Upper lobe of left lung (tissue), 6 donors: ENCODE measurements around the gene ASCC3. TPM values are rescaled to one million over a fixed set of nuclear protein-coding genes. Genes with fewer than 3 reads are reported as not detected.

Source experiments
- ATAC-seq, 2 donors: fragments of 200-7000 bp; cut with Tn5 transposase; one replicate each; pipeline ENCODE4 v1.9.1; 2022; ENCODE audit warnings: mild to moderate bottlenecking in 2 of 2, moderate library complexity in 2 of 2; ENCODE audit not compliant: low FRiP score in 2 of 2
- DNase-seq, 2 donors: peaks; one replicate each; pipeline ENCODE4 v3.0.0-alpha.2; 2019 to 2020
- H3K27ac ChIP-seq, 4 donors: fragments of 200-600 bp; sonication (generic); one replicate each; pipeline ENCODE4 v1.5.1; 2016 to 2019
- H3K27me3 ChIP-seq, 4 donors: fragments of 200-600 bp; sonication (generic); one replicate each; pipeline ENCODE4 v1.5.1; 2017 to 2019
- H3K36me3 ChIP-seq, 4 donors: fragments of 200-600 bp; sonication (generic); one replicate each; pipeline ENCODE4 v1.5.1; 2016 to 2019
- H3K4me1 ChIP-seq, 4 donors: fragments of 200-600 bp; sonication (generic); one replicate each; pipeline ENCODE4 v1.5.1; 2018 to 2019
- H3K4me3 ChIP-seq, 4 donors: fragments of 200-600 bp; sonication (generic); one replicate each; pipeline ENCODE4 v1.5.1; 2017 to 2019; ENCODE audit warnings: mild to moderate bottlenecking in 2 of 4, moderate library complexity in 1 of 4
- H3K9me3 ChIP-seq, 4 donors: fragments of 200-600 bp; sonication (generic); one replicate each; pipeline ENCODE4 v1.5.1; 2018 to 2019
- EP300 ChIP-seq, 4 donors: sonication (generic); formaldehyde crosslinking; IDR thresholded peaks; one replicate each; pipeline ENCODE4 v1.5.1; 2017; ENCODE audit warnings: antibody characterized with exemption in 4 of 4, control low read depth in 2 of 4
- POLR2A ChIP-seq, 4 donors: fragments of 450-650 bp; IDR thresholded peaks; one replicate each; pipeline ENCODE4 v1.5.1; 2016 to 2017; ENCODE audit warnings: antibody characterized with exemption in 4 of 4, mild to moderate bottlenecking in 2 of 4
- POLR2AphosphoS5 ChIP-seq, 2 donors: sonication (generic); formaldehyde crosslinking; IDR thresholded peaks; one replicate each; pipeline ENCODE4 v1.5.1; 2017; ENCODE audit warnings: antibody characterized with exemption in 2 of 2
- WGBS, 2 donors: methylation state at CpG; one replicate each; pipeline ENCODE4 v1.1.5; 2017 to 2018; 5-methylcytosine and 5-hydroxymethylcytosine counted together
- total RNA-seq, 6 donors: library from RNA; depleted of rRNA in 4 of 6; stranded (reverse); fragments of >200 nt in 4 of 6; gene quantifications; one replicate each; pipeline versions ENCODE4 v1.1.0 to v1.2.1, GENCODE V29; 2016 to 2021
- TF ChIP-seq, protein P1 (sequence below), 6 experiments: fragments of 450-650 bp in 4 of 6; fragments of 200-600 bp in 2 of 6; sonication (generic) in 2 of 6; IDR thresholded peaks; one replicate each; pipeline ENCODE4 v1.5.1; 2016 to 2019; ENCODE audit warnings: antibody characterized with exemption in 6 of 6
- donor health status: DM: no; HTN: no; CAD: no; lungs with moderate emphysema.
- donor health status: DM: no; HTN: yes; CAD: no; lungs with severe emphysema.

Gene ASCC3
- total RNA-seq, 6 donors from 2014 or later = 18.4 to 52.2 (median 33.9) TPM

DNA sequence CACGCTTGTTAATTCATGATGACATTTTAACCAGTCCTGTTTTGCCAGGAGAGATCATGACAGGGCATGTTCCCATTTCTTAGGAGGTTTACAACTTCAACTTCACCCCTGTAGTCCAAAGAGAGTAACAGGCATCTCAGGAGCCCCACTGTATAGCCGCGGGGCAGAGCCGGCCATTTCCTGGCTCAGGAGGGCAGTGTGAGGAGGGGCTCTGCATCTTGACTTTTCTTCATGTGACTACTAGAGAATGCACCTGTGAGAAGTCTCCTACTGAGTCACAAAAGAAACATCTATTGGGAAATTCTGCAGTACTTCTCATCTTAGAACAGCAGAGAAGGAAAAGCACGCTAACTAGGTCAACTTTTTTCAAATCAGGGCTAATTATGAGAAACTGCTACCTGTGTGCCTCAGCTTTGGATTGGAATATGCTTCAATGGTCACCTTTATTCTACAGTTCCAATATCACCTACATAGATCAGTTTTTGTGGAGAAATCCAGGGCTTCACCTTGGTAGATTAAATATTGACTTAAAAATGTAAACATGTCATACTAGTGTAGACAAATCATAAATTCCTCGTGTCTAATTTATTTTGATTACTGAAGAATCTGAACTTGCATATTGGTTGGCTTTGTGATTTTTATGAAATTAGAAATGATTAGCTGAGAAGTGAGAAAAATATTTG lies 387.8 kb downstream of the ASCC3 start:
- 53 to 62% methylated on average over 6 of the region's 6 CpGs for WGBS, 2 donors
- no peaks in the 10 kb centered on the region for H3K36me3 ChIP-seq
- ATAC-seq (no peak), DNase-seq (no peak)
- TF ChIP-seq, protein P1, sequence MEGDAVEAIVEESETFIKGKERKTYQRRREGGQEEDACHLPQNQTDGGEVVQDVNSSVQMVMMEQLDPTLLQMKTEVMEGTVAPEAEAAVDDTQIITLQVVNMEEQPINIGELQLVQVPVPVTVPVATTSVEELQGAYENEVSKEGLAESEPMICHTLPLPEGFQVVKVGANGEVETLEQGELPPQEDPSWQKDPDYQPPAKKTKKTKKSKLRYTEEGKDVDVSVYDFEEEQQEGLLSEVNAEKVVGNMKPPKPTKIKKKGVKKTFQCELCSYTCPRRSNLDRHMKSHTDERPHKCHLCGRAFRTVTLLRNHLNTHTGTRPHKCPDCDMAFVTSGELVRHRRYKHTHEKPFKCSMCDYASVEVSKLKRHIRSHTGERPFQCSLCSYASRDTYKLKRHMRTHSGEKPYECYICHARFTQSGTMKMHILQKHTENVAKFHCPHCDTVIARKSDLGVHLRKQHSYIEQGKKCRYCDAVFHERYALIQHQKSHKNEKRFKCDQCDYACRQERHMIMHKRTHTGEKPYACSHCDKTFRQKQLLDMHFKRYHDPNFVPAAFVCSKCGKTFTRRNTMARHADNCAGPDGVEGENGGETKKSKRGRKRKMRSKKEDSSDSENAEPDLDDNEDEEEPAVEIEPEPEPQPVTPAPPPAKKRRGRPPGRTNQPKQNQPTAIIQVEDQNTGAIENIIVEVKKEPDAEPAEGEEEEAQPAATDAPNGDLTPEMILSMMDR (IDR thresholded peaks at IDR 0.05) = no peak
- TF ChIP-seq POLR2AphosphoS5 (IDR thresholded peaks at IDR 0.05) (no peak), EP300 (IDR thresholded peaks at IDR 0.05) (no peak), POLR2A (IDR thresholded peaks at IDR 0.05) (no peak)
- no peak overlapping the region for H3K27ac ChIP-seq
- H3K4me3 ChIP-seq = no peak overlapping the region
- H3K4me1 ChIP-seq = no peaks in the 10 kb centered on the region
- H3K27me3 ChIP-seq = no peaks in the 10 kb centered on the region
- peaks cover 0 to 3% (median 0%) of the 10 kb centered on the region in 4 donors for H3K9me3 ChIP-seq

DNA sequence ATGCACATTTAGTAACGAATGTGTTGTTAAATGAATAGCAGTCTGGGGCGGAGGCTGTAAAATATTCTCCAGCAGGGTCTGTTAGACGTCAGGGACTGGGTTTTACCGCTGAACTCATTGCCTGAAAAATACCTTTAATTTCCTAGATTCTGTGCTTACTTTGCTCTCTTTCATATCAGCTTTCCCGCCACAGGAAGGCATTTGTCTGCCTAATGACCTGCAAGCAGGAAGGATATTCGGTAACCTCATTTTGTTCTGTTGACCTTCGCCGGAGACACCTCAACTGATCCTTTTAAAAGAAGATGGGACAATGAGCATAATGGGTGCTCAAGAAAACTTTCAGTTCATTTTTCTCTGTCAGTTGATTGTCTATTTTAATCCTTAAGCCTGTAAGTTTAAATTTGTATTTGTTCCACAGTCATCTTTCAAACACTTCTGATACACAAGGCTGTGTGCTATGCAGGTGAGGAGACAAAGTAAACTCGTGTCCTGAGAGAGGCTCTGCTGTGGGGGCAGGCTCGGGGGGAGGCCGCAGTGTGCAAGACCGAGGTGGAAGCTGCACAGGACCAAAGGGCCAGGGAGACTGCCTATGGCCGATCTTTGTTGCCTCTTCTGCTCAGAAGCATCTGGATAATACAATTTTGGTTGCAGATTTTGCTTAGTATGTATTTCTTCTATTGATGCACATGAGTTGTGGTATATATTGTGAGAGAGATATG lies 389.0 kb downstream of the ASCC3 start:
- ATAC-seq (no peak), DNase-seq (no peak)
- no peak overlapping the region for H3K27ac ChIP-seq
- H3K36me3 ChIP-seq = no peaks in the 10 kb centered on the region
- 53 to 56% methylated on average over 13 of the region's 13 CpGs for WGBS, 2 donors
- TF ChIP-seq EP300 (IDR thresholded peaks at IDR 0.05) = no peak
- TF ChIP-seq POLR2AphosphoS5 (IDR thresholded peaks at IDR 0.05) = no peak
- no peak for TF ChIP-seq POLR2A (IDR thresholded peaks at IDR 0.05)
- TF ChIP-seq, protein P1 (IDR thresholded peaks at IDR 0.05) = no peak
- H3K4me1 ChIP-seq = no peaks in the 10 kb centered on the region
- H3K27me3 ChIP-seq = no peaks in the 10 kb centered on the region
- peaks cover 0 to 3% (median 0%) of the 10 kb centered on the region in 4 donors for H3K9me3 ChIP-seq
- no peak overlapping the region for H3K4me3 ChIP-seq

DNA sequence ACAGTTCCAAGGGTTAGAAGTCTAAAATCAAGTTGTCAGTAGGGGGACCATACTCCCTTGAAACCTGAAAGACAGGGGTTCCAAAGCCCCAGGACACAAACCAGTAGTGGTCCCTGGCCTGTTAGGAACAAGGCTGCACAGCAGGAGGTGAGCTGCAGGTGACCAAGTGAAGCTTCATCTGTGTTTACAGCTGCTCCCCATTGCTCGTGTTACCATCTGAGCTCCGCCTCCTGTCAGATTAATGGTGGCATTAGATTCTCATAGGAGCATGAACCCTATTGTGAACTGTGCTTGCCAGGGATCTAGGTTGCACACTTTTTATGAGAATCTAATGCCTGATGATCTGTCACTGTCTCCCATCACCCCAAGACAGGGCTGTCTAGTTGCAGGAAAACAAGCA lies 391.1 kb downstream of the ASCC3 start:
- TF ChIP-seq POLR2AphosphoS5 (IDR thresholded peaks at IDR 0.05) = no peak
- TF ChIP-seq POLR2A (IDR thresholded peaks at IDR 0.05) = no peak
- TF ChIP-seq, protein P1 (IDR thresholded peaks at IDR 0.05) = no peak
- no peak for TF ChIP-seq EP300 (IDR thresholded peaks at IDR 0.05)
- Histone ChIP-seq H3K4me3 (no peak overlapping the region), H3K9me3 (no peaks in the 10 kb centered on the region), H3K4me1 (no peaks in the 10 kb centered on the region), H3K27ac (no peak overlapping the region), H3K27me3 (no peaks in the 10 kb centered on the region), H3K36me3 (no peaks in the 10 kb centered on the region)
- DNase-seq = no peak
- no peak for ATAC-seq
- 94 to 100% methylated on average over 2 of the region's 2 CpGs for WGBS, 2 donors

DNA sequence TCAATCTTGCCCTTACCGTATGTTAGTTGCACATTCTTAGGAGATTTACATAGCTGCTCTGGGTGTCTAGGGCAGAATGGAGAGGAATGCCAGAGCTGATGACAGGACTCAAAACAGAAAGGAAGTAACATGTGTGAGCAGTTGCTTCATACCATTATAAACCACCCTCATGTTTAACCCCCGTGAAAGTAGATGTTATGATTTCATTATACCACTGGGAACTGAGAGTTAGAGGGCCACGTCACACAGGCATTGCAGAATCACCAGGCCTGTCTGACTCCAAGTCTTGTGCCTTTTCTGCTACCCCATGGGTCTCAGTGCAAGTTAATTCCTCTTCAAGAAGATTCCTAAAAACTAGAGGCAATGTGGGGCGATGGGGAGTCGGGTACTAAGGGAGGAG lies 392.9 kb downstream of the ASCC3 start:
- no peaks in the 10 kb centered on the region for H3K27me3 ChIP-seq
- H3K36me3 ChIP-seq = no peaks in the 10 kb centered on the region
- no peak overlapping the region for H3K27ac ChIP-seq
- H3K4me1 ChIP-seq = no peaks in the 10 kb centered on the region
- DNase-seq (no peak), ATAC-seq (no peak)
- TF ChIP-seq POLR2AphosphoS5 (IDR thresholded peaks at IDR 0.05) (no peak), EP300 (IDR thresholded peaks at IDR 0.05) (no peak)
- WGBS, 2 donors = 71 to 86% methylated on average over 5 of the region's 5 CpGs
- H3K4me3 ChIP-seq = no peak overlapping the region
- no peaks in the 10 kb centered on the region for H3K9me3 ChIP-seq

DNA sequence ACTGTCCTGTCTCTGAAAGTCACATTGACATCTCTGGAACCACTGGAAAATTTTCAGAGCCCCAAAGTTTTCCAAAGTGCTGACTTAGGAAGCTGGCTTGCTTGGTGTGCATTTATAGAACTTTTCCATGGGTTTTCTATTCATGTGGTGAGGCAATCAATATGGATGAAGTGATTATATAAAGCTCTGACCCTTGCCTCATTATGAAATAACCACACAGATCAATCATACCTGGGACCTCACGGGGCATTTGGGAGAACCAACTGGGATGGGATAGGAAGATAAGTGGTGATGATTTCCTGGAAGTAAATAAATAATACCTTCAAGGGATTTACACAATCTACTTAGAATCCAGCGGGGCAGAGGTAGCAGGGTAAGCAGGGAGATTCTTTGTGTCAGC lies 393.5 kb downstream of the ASCC3 start:
- Histone ChIP-seq H3K27me3 (no peaks in the 10 kb centered on the region), H3K27ac (no peak overlapping the region), H3K36me3 (no peaks in the 10 kb centered on the region), H3K4me1 (no peaks in the 10 kb centered on the region), H3K9me3 (no peaks in the 10 kb centered on the region), H3K4me3 (no peak overlapping the region)
- 53 to 74% methylated on average over 2 of the region's 2 CpGs for WGBS, 2 donors
- ATAC-seq = no peak
- no peak for DNase-seq
- no peak for TF ChIP-seq POLR2AphosphoS5 (IDR thresholded peaks at IDR 0.05)
